GM19239 (cell line): ENCODE measurements around the gene PRTG.
"Not testable (repeated sequence)": the region's sequence is repeated elsewhere in the genome, so short reads cannot be mapped to it uniquely, and the experiment has no call there.

ENCODE experiments used
- DNase-seq: peaks from one replicate; pipeline ENCODE4 v3.0.0; 2011; ENCODE audit warnings: low spot score; ENCODE audit not compliant: insufficient read length
- FAIRE-seq: peaks from 2 replicates; lab custom pipeline; 2011; peaks lifted over from hg19 to GRCh38; lab: Jason Lieb, UNC

Gene PRTG, protein sequence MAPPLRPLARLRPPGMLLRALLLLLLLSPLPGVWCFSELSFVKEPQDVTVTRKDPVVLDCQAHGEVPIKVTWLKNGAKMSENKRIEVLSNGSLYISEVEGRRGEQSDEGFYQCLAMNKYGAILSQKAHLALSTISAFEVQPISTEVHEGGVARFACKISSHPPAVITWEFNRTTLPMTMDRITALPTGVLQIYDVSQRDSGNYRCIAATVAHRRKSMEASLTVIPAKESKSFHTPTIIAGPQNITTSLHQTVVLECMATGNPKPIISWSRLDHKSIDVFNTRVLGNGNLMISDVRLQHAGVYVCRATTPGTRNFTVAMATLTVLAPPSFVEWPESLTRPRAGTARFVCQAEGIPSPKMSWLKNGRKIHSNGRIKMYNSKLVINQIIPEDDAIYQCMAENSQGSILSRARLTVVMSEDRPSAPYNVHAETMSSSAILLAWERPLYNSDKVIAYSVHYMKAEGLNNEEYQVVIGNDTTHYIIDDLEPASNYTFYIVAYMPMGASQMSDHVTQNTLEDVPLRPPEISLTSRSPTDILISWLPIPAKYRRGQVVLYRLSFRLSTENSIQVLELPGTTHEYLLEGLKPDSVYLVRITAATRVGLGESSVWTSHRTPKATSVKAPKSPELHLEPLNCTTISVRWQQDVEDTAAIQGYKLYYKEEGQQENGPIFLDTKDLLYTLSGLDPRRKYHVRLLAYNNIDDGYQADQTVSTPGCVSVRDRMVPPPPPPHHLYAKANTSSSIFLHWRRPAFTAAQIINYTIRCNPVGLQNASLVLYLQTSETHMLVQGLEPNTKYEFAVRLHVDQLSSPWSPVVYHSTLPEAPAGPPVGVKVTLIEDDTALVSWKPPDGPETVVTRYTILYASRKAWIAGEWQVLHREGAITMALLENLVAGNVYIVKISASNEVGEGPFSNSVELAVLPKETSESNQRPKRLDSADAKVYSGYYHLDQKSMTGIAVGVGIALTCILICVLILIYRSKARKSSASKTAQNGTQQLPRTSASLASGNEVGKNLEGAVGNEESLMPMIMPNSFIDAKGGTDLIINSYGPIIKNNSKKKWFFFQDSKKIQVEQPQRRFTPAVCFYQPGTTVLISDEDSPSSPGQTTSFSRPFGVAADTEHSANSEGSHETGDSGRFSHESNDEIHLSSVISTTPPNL

GRCh38 chr15:55742927-55743728 lies at the start of gene PRTG:
PRTG (minus strand) TSS chr15:55743152; CDS start chr15:55742931, 221 bp downstream.
- FAIRE-seq (no peak), DNase-seq (no peak)

DNA sequence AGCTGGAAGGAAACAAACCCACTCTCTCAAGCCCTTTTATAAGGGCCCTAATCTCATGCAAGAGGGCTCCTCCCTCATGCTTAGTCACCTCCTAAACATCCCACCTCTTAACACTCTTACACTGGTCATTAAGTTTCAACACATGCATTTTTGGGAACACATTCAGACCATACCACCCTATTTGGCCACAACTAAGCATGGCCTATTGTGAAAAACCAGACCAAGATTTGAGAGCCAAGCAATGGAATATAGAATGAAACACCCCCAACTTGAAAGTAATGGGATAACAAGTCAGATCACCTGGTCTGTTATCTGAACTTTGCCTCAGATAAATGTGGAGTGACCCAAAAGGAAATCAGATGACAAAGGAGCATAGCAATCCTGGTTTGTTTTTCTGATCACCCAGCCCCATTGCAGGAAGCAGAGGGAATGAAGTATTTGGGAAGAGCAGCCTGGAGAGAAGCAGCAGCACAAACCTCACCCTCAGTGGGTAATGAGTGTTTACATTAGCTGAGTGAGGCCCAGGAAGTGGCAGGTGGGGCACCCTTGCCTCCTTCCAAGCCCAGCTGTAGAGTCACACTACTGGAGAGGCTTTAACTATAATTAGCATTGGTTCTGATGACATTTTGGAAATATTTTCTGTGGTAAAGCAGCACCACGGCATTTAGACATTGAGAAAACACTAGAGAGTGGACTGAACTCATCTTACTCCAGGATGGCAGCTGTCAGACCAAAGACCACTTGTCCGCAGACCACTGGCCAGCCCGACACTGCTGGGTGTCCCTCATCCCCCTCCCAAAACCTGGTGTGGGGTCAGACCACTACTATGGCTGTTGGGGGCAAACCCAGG lies 48.8 kb upstream of the PRTG start:
- FAIRE-seq: no peak
- no peak for DNase-seq

DNA sequence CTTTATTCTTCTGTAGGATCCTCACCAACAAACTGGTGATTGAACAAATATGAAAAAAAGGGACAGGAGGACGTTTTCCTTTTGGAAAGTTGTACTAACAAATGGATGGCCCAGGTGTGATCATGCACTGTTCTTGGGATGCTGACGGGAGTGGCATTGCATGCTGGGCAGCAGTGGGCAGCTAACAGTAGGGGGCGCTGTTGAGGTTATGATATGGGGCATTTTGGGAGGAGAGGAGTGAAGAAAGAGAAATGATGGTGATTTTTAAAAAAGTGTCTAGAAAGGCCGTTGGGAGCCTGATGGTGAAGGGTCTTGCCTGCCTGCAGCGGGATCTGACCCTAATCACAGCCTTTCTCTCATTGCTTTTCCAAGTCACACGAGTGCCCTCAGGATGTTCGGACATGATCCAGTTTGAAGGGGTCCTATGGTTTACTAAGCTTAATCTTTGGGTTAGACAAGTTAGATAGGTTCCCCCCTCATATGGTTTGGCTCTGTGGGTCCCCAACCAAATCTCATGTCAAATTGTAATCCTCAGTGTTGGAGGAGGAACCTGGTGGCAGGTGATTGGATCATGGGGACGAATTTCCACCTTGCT lies 46.2 kb upstream of the PRTG start:
- DNase-seq (peak; percentile 12), FAIRE-seq (no peak)

GRCh38 chr15:55786341-55786740 lies 43.4 kb upstream of the PRTG start:
- DNase-seq: no peak
- no peak for FAIRE-seq

DNA sequence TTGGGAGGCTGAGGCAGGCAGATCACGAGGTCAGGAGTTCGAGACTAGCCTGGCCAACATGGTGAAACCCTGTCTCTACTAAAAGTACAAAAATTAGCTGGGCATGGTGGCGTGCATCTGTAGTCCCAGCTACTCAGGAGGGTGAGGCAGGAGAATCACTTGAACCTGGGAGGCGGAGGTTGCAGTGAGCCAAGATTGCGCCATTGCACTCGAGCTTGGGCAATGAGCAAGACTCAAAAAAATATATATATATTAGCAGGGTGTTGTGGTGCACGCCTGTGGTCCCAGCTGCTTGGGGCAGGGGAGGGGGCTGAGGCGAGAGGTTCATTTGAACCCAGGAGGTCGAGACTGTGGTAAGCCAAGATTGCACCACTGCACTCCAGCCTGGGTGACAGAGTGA lies 42.6 kb upstream of the PRTG start:
- not testable (repeated sequence) for DNase-seq, FAIRE-seq

- FAIRE-seq (no peak), DNase-seq (no peak)
These were observed 41.3 kb upstream of the PRTG start for GRCh38 chr15:55784286-55784685.

DNA sequence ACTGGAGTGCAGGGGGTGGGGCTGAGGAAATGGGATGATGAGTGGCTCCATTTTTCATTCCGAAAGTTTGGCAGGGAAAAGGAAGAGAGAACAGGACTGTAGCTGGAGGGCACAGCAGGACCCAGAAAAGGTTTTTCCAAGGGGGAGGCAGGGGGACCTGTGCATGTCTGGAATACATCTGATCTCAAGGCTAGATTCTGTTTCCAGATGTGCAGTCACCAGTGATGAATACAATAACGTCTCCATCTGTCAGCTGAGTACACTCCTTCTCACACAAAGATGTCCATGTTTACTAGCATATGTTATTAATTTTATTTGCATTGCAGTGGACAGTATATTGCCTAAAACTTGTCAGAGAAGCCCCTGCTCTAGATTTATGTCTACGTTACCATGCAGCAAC lies 39.9 kb upstream of the PRTG start:
- DNase-seq: no peak
- FAIRE-seq: no peak

DNA sequence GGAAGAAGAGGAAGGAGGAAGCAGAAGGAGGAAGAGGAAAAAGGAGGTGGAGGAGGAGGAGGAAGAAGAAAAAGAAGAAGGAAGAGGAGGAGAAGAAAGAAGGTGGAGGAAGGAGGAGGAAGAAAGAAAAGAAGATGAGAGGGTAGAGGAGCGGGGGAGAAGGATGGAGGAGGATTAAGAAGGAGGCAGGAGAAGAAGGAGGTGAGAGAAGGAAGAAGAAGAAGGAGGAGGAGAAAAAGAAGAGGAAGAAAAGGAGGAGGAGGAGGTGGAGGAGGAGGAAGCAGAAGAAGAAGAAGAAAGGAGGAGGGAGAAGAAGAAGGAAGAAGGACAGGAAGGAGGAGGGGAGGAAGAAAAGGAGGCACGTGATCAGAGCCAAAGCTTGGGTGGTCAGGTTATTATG lies 37.3 kb upstream of the PRTG start:
- no peak for FAIRE-seq
- DNase-seq: no peak

GRCh38 chr15:55778932-55779331 lies 36.0 kb upstream of the PRTG start:
- FAIRE-seq: no peak
- no peak for DNase-seq

GRCh38 chr15:55775316-55775715 lies 32.4 kb upstream of the PRTG start:
- DNase-seq: no peak

DNA sequence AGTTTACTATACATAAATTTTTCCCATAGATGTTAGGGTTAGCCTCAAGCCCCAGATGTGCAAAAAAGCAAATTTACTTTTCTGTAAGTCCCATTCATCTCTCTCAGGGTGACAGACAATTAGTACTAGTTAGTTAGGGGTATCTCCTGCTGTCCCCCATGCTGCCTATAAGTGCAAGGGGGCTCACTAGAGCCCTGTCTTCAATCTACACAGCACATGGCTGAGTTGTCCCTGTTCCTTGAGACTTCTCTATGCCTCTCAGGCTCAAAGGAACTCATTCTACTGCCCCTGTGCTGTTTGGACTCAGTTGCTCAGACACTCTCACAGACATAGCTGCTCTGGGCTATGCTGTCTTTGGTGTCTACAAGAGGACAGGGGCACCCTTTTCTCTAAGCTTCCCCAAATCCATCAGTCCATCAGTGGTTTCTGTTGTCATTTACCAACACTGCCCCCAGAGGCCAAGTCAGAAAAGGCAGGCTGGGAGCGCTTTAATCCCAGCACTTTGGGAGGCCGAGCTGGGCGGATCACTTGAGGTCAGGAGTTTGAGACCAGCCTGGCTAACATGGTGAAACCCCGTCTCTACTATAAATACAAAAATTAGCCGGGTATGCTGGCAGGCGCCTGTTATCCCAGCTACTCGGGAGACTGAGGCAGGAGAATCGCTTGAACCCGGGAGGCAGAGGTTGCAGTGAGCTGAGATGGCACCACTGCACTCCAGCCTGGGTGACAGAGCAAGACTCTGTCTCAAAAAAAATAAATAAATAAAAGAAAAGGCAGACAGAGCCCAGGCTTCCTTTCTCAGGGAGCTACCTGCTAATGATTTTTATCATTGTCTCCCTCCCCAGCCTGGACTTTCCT lies 31.4 kb upstream of the PRTG start:
- peak; percentile 24 for DNase-seq
- no peak for FAIRE-seq

More at GRCh38 chr15:55775316-55775715, 32.4 kb upstream of the PRTG start:
- no peak for FAIRE-seq

DNA sequence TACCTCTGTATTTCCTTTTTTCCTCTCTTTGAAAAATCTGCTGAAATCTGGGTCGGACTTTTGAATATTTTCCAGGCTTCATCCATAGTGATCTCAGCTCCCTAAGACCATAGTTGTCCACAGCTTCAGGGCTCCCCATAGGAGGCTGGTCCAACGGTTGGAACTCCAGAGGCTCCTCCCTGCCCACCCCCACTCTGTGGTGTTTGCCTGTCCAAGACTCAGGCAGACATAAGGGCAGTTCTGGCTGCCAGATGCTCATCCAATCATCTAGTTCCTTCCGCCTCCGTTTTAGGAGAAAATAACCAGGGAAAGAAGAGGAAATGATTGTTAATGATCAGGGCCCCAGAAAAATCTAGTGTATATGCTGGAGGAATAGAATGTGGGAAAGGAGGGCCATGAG lies 27.9 kb upstream of the PRTG start:
- FAIRE-seq: no peak
- DNase-seq: no peak

DNA sequence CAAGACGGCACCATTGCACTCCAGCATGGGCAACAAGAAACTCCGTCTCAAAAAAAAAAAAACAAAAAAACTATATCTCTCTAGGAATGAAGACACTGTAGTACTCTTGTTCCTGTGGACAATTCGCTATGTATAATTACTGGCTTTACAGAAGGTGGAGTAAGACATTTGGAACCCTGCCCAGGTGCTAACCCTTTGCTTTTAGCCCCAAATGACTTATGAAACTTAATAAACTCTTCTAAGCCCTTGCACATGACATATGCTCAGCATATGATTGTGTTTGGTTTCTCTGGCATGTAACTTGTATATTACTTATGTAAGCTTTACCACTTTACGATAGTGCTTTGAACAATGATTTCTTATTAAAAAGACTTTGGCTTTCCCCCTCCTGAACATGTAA lies 27.3 kb upstream of the PRTG start:
- FAIRE-seq (no peak), DNase-seq (no peak)

- FAIRE-seq (no peak), DNase-seq (no peak)
These were observed 25.8 kb upstream of the PRTG start for GRCh38 chr15:55768670-55769185.

GRCh38 chr15:55766676-55767075 lies 23.7 kb upstream of the PRTG start:
- FAIRE-seq (no peak), DNase-seq (no peak)

- DNase-seq (no peak), FAIRE-seq (no peak)
These were observed 21.4 kb upstream of the PRTG start for GRCh38 chr15:55764398-55764797.

DNA sequence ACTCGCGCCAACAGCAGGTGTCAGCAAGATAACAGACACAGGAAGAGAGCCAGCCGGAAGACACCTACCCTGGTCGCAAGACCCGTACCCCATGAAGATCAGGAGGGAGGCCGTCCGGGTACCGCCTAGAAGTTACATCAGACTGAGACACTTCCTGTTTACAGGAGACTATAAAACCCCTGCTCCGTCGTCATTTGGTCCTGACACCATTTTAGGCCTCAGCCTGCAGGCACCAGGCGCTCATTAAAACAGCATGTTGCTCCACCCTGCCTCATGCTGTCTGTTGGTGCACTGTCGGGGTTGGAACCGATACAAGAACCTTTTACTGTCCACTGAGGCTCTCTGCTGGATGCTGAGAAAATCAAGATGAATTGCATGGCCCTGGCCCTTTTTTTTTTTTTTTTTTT lies 15.6 kb upstream of the PRTG start:
- DNase-seq: no peak
- no peak for FAIRE-seq
